GM20000 (cell line): ENCODE measurements around the gene H1-8.

Source experiments
- DNase-seq: peaks from one replicate; pipeline ENCODE4 v3.0.0; 2012; ENCODE audit warnings: low spot score
- TF ChIP-seq, protein P1 (sequence below): IDR thresholded peaks from 2 replicates; pipeline ENCODE4 v1.5.1; 2012; ENCODE audit warnings: mild to moderate bottlenecking, control low read depth; ENCODE audit errors: extremely low read depth, missing control alignments

Gene H1-8

DNA sequence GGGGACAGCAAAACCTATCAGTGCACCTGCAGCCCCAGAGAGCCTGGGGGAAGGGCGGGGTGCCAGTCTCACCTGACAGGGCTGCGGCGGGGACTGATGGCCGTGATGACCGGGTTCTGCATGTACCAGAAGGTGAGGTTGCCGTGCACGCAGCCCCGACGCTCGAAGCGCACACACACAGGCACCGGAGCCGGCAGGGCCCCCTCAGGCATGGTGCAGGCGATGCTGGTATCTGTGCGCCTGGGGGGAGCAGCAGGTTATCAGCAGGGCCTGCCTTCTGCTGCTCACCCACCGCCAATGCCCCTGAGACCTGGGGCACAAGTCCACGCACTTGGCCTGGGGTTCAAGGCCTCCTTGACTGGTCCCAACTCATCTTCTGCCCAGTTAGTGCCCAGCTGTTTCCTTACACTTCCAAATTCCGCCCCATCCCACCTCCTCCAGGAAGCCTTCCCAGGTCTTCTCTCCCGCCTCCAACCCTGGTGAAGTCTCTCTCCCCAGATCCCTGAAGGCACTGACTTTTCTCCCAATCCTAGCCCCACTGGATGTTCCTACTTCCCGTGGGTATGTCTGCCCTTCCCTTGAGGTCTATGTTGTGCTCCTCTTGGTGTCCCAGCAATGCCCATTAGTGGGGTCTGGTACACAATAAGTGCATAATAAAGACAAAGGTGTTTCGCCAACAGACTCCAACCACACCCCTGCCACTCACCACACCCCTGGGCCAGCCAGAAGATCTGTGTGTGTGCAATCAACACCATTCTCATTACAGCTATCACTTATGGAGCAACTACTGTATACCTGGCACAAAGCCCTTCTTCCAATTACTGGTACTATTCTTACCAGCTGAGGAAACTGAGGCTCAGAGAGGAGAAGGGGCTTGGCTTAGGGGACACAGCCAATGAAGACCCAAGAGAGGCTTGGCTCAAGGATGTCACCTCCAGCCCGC lies 28.9 kb downstream of the H1-8 start:
- TF ChIP-seq, protein P1, sequence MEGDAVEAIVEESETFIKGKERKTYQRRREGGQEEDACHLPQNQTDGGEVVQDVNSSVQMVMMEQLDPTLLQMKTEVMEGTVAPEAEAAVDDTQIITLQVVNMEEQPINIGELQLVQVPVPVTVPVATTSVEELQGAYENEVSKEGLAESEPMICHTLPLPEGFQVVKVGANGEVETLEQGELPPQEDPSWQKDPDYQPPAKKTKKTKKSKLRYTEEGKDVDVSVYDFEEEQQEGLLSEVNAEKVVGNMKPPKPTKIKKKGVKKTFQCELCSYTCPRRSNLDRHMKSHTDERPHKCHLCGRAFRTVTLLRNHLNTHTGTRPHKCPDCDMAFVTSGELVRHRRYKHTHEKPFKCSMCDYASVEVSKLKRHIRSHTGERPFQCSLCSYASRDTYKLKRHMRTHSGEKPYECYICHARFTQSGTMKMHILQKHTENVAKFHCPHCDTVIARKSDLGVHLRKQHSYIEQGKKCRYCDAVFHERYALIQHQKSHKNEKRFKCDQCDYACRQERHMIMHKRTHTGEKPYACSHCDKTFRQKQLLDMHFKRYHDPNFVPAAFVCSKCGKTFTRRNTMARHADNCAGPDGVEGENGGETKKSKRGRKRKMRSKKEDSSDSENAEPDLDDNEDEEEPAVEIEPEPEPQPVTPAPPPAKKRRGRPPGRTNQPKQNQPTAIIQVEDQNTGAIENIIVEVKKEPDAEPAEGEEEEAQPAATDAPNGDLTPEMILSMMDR = no peak
- DNase-seq = no peak

DNA sequence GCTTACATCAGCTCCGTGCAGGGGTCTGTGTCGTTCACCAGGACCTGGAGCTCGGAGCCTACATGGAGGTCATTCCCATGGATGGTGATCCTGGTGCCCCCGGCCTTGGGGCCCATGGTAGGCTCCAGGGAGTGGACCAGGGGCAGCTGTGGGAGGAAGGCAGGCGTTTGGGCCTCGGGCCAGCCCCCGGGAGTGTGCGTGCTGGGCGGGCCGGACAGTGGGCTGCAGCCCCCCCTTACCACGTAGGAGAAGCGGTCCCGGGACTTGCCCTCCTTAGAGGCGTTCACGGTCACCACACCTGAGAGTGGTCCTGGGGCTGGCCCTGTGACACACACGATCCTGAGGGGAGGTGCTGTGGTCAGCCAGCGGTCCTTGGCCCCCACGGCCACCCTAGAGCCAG lies 29.6 kb downstream of the H1-8 start:
- no peak for DNase-seq
- TF ChIP-seq, protein P1 = no peak

DNA sequence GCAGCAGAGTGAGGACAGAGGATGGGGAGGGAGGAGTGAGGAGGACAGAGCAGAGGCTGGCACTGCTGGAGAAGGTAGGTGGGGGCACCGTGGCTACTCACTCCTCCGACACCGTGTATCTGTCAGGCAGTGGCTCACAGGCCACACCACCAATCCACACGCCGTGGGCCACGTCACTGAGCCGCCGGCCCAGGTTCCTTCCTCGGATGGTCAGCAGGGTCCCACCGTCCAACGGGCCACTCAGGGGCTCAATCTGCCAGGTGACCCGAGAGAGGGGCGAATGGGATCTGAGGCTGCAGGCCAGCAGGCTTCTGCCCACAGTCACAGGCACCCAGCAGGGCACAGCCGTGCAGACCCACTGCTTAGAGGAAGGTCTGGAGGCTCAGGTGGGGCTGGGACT lies 30.5 kb downstream of the H1-8 start:
- TF ChIP-seq, protein P1 = no peak
- no peak for DNase-seq

DNA sequence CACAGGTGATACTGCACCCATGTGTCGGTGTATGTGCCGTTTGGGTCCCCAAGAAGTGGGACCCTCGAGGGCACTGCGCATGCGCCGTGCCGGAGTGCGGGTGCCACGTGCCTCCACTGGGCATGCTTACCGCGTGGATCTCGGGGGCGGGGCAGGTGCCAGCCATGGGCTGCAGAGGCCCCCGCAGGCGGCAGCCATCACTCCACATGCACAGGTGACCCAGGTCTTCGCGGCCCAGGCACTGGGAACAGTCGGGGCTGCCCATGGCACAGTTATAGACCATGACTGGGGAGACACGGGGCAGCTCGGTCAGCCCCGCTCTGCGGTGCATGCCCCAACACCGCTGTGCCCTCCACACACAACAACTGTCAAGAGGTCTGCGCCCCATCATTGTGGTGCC lies 31.2 kb downstream of the H1-8 start:
- TF ChIP-seq, protein P1 = no peak
- no peak for DNase-seq

DNA sequence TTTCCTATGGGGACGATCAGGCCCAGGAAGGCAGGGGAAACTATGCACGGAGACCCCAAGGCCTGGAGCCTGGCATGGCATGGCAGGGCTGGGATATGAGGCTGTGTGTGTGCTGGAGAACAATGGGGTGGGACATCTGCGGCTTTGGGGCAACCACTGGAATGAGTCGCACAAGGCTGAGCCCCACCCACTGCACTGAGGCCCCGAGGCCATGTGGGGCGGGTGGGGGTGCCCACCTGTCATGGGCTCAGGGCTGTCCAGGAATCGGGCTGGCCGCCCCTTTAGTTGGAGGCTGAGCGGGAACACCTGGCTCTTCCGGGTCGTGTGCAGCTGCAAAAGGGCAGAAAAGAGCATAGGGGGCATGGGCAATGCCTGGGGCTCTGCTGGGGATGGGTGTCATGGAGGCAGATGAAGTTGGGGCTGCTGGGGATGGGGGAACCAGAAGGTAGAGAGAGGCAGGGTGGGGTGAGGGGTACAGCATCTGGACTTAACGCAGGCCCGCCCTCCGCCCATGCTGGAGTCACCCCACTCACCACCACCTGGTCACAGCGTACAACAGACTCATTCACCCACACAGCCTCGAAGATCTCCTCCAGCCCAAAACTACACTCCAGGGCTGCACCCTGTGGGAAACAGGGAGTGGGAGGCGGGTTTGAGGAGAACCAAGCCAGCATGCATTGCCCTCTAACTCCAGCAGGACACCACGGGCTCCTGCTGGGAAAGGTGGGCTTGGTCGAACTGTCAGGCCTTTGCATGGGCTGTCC lies 32.4 kb downstream of the H1-8 start:
- no peak for DNase-seq
- TF ChIP-seq, protein P1 = no peak

DNA sequence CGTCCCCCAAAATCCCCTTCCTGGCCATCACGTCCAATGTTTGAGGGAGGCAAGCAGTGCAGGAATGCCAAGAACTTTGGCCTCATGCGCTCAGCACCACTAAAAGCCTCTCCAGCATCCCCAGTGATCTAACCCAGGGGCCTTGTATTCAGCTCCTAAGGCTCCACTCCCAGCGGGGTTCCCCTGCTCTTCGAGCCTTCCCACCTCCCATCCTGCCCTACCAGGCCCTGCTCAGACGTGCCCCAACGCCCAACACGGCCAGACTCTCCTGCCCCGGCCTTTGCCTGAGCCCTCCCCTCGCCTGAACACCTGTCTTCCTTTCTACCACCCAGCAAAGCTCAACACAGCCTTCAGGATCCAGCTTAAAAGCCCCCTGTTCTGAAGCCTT lies 33.0 kb downstream of the H1-8 start:
- TF ChIP-seq, protein P1 = no peak
- no peak for DNase-seq
